ENCODE data around the gene CAD.
A peak's percentile ranks its signal among the peaks of the same experiment; 100 is the strongest.
"Not testable (repeated sequence)": the region's sequence is repeated elsewhere in the genome, so short reads cannot be mapped to it uniquely, and the experiment has no call there.

Gene CAD

DNA sequence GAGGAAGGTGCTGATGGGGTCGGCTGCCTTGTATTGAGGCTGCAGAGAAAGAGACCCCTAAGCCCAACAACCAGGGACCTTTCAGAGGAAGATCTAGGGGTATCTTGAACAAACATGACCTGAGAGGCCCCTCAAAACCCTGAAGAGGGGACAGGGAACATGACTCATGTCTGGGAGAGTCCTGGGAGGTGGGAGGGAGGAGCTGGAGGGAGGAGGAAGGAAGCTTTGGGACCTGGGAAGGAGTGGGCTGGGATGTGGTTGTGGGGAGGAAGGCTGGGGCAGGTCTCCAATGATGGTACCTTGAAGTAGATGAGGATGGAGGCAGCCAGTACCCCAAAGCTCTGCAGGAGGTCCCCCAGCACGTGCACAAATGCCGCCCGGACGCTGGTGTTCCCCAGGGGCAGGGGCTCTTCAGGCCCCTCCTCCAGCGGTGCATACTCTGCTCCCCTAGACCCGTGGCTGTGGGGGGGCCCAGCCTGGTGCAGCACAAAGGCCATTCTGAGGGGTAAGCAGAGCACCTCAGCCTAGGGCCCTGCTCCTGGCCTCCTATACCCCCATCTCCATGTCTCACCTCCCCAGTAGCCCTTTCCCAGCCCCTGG is 39.8 kb downstream of the CAD start:
- DNase-seq (ENCODE audit: low spot score) = no peak

DNA sequence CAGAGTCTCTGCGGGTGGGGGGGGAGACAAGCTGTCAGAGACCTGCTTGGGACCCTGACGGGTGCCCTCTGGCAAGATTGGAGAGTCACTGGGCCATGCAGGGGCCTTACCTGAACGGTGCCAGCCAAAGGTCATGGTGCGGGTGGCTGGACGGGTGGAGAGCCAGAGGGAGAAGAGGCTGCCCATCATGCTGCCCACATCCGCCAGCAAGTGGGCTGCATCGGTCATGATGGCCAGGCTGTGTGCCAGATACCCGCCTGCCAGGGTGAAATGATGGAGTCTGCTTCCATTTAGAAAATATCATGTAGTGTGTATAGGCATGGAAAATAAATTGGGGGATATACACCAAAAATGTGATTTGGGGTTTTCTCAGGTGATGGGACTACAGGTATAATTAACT is 40.9 kb downstream of the CAD start:
- DNase-seq (ENCODE audit: low spot score) = no peak

DNA sequence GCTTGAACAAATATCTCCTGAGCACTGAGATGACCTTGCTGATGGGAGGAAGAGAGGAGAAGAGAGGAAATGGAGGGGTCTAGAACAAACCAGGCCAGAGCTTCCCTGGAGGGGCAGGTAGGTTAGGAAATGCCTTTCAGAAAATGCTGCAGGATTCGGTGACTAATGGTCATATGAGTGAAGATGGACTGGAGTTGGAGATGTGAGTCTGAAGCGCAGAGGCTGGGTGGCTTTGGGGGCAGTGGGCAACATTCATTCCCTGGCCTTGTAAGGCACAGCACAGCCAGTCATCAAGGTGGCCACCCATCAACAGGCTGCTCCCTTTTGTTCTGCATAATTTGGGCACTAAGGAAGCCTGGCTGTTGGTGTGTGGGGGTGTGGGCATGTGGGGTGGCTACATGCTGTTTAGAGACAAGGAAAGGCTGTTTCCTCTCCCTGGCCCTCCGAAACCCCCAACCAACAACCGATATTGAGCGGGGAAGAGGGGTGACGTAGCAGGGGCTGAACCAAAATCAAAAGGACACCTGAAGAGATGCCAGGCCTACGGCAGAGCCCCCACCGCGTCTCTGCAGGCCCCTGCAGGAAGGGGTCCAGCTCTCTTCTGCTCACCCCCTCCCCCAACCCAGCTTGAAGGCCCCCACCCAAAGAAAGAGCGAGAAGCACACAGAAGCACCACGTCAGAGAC is 44.2 kb downstream of the CAD start:
- no peak for DNase-seq (ENCODE audit: low spot score)

DNA sequence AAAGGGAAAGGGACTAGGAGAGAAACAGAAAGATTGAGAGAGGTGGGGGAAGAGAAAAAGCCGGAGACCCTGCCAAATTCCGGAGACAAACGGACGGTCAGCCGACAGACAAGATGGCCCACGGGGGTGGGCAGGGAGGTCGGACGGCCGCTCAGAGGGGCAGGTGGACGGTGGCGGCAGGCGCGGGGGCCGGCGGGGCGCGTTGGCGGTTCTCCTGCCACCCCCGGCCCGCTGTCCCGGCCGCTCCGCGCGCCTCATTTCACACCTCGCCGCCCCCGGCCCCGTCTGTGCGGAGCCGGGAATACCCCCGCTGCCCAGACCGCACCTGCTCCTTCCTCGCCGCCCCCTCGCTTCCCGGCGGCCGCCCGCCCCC is 44.7 kb downstream of the CAD start:
- DNase-seq (ENCODE audit: low spot score) = no peak

DNA sequence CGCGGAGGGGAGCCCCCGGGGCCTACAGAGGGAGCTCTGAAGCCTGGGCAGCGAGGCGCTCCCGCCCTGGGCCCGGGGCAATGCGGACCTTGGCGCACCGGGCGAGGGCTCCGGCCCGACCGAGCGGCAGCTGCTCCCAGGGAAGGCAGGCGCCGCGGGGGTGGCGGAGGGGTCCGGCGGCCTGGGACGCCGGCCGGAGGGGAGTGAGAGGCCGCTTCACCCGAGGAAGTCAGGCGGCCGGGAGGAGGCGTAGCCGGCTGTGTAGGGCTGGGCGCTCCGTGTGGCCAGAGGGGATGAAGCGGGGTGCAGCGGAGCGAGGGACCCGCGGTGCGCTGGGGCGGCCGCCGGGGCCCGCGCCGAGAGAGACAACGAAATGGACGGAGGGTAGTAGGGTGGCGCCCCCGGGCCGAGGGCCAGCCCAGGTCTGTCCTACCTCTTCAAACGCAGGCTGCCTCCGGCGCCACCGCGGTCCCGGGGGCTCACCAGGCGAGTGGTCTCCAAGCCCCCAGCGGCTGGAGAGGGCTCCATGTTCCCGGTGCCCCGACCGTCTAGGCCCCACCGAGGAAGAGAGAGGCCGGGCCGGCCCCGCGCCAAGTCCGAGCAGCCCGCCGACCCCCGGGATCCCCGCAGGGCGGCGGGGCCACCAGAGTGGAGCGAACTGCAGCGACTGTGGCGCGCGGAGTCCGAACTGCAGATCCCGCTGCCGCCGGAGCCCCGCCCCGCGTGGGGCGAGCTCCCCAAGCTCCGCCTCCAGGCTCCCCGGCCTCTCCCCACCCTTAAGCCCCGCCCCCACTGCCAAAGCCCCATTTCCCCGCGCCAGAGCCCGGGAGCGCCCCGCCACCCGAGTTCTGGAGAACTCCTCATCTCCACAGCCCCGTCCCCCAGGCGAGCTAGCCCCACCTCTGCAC is 45.5 kb downstream of the CAD start, which contains the start of gene SLC30A3:
Gene SLC30A3, minus strand, starts transcription at position 669 of the 908 bp plus-strand sequence. Its CDS starts 141 bp downstream, at position 528.
- peak; percentile 81 for DNase-seq (ENCODE audit: low spot score)

DNA sequence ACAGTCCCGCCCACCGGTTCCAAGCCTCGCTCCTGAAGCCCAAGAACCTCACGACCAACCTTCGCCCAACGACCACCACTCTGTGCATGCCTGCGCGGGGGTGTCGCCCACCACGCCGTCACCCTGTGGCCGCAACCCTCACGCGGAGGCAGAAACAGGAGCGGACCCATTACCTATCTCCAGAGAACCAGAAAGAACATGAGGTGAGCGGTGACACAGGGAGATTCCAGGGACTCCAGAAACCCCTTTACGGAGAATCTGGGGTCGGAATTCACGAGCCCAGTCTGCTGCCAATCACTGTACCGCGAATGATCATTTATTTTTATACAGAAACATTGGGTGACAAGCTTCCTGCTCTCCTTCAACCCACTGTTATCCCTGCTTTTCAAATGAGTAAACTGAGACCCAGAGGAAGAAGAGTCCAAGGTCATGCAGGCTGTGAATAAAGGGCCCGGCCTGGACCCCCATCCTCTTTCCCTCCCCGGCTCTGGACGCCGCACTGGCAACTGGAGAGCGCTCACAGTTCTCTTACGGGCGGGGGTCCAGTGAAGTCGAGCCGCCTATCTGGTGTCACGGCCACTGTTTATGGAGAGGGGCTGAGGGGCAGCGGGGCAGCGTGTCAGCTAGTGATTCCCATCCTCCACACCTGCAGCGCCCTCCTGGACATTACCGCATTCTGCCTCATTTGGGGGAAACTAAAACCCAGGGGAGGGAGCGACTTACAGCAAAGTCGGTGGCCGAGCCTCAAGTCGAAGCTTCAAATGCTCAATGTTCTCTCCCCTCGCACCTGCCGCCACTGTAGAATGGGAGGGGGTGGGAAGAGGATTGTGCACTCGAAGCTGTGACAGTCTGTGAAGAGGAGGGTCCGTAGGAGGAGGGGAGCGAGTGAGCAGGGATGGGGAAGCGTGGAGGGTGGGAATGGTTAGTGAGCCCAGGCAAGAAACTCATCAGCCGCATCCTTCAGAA is 46.4 kb downstream of the CAD start:
- DNase-seq (ENCODE audit: low spot score) = no peak

DNA sequence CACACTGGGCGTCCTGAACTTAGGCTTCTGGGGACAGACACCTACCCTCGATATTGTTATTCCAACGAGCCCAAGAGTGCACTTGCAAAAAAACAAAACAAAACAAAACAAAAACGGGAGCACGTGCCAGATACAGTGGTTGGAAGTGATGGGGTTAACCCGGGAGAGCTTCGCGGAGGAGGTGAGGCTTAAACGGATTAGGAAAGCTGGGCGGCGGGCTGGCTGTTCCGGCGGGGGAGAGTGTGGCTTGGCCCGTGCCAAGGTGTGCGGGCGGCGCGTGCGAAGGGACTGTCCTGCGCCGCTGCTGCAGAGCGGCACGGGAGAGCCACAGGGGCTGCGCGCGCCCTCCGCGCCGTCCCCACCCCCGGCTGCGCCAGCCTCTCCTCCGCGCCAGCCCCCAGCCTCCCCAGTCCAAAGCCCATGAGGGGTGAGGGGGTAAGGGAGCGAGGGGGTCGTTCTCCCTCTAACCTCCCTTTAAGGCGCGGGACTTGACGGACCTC is 47.1 kb downstream of the CAD start:
- no peak for DNase-seq (ENCODE audit: low spot score)

DNA sequence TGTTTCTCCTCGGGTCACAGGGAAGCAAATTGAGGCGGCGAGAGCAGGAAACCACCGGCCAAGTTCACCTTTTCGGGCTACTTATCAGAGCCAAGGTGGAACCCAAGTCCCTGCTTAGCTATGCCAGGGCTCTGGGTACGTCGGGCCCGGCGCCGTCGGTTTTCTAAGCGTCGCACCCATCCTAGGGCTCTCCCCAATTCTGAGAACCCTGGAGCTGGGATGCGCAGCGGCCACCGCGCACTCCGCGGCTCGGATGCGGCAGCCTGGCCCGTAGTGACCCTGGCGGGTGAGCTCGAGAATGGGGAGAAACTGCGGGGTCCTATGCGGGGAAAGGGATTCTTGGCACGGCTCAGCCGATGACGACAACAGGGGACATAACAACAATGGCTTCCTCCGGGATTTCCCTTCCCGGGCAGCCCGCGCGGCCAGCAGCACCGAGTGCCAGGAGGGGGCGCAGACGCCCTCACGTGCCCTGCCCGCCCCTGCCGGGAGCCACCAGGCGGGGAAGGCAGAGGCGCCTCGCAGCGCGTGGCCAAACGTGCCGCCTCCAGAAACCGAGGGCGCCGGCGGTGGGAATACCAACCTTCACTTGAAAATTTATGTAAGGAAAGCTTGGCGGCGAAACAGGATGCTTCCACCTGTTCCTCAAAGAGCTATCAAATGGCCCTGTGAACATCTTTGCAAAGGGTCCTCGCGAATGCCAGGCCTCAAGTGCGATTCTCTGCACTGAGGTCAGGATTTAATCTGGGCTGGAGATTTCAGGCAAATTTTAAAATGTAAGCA is 47.8 kb downstream of the CAD start:
- peak; percentile 85 for DNase-seq (ENCODE audit: low spot score)

DNA sequence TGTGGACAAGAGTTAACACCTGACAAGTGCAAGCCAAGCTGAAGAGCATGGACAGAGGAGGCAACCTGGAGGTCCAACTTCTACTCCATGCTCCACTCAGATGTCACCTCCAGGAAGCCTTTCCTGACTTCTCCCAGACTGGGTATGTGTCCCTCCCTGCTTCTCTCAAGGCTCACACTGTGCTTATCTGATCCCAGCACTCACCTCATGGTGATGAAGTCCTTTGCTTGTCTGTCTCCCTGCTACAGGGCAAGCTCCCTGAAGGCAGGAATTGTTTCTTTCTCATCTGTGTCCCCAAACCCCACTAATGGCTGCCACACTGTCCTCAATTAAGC is 48.3 kb downstream of the CAD start:
- no peak for DNase-seq (ENCODE audit: low spot score)

DNA sequence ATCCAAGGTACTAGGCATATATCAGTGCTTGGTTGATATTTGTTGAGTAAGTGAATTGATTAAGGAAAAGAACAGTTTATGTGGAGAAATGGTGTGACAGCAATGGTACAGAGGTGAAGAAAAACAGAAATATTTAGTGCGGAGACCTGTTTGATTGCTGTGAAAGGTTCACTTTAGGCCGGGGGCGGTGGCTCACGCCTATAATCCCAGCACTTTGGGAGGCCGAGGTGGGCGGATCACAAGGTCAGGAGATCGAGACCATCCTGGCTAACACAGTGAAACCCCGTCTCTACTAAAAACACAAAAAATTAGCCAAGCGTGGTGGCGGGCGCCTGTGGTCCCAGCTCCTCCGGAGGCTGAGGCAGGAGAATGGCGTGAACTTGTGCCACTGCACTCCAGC is 51.1 kb downstream of the CAD start:
- DNase-seq (ENCODE audit: low spot score) = not testable (repeated sequence)

DNA sequence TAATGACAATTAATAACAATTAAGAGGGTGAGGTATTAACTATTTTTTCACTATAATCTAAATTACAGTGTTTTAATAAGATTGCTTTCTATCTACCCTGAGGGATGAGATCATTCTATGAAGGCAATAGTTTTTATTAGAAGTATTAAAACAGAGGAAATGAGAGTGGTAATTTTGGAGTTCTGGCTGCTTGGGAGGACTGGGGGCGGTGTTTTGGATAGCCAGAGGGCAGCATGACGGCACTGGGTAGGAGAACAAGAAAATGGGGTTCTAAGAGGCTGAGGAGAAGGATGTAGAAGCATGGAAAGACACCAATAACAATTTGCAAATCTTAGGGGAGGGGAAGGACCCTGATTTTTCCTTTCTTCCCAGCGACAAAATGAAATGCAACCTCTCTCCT is 53.0 kb downstream of the CAD start:
- DNase-seq (ENCODE audit: low spot score) = no peak

DNA sequence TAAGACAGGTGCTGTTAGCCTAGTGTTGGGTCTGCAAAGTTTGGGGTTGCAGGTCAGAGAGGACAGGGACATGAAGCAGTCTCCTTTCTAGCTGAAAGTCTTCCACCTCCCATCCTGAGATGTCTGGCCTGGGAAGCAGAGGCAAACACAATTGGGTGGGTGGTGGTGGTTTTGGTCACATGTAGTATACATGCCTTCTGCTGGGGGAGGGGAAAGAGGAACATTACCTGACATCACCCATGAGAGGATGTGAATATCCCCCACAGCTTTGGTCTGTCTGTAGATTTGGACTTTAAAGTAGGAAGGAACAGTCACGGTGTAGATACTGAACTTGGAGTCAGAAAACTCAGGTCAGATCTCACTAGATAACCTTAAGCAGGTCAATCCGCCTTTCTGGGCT is 53.5 kb downstream of the CAD start:
- DNase-seq (ENCODE audit: low spot score) = no peak

DNA sequence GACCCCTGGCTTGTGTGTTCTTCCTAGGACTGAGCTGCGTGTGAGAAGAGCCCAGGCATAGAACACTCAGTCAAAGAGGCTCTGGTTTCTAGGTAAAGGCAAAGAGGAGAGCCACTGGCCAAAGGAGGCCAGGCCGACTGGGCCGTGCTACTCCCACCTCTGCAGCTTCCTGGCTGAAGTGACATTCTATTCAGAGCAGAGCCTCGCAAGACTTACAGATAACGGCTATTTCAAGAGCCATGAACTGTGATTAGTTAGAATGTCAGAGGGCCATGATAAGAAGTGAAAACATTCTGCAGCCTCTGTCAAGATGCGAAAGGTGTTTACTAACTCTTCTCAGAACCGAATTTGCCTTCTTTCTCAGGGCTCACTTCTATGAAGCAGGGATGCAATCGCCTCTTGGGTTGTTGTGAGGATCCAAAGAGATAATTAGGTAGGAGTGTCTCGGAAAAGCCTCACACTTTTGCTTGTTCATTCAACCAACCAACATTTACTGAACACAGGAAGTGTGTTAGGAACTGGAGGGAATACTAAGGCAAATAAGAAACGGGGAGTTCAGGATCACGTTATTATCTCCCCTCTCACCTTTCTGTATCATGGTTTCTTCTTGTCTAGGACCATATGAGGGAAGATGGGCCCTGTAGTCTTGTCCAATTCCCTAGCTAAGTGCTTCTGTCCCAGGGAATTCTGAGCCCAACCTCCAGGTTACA is 54.6 kb downstream of the CAD start:
- DNase-seq (ENCODE audit: low spot score) = no peak

DNA sequence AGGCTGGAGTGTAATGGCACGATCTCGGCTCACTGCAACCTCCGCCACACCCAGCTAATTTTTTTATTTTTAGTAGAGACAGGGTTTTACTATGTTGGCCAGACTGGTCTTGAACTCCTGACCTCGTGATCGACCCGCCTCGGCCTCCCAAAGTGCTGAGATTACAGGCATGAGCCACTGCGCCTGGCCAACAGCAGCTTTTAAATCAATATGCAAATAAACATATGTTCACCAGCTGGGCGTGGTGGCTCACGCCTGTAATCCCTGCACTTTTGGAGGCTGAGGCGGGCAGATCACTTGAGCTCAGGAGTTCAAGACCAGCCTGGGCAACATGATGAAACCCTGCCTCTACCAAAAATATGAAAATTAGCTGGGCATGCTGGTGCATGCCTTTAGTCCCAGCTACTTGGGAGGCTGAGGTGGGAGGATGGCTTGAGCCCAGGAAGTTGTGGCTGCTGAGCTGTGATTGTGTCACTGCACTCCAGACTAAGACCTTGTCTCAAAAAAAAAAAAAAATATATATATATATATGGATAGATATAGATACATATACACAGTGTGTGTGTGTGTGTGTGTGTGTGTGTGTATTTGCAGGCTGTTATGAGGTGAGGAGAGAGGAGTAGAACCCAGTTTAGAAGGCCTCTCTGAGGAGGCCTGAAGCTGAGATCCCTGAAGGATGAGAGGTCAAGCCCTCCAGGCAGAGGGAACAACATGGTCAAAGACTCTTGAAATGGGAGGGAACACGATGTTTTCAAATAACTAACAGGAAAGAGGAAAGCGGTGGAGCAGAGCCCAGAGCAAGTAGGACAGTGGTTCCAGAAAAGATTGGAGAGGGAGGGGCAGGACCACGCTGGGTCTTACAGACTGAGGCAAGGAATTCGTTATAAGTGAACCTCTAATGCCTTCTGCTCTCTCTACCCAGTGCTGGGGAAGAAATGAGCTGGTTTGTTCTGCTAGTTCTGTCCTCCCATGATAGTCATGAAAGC is 55.7 kb downstream of the CAD start:
- DNase-seq (ENCODE audit: low spot score) = not testable (repeated sequence)

DNA sequence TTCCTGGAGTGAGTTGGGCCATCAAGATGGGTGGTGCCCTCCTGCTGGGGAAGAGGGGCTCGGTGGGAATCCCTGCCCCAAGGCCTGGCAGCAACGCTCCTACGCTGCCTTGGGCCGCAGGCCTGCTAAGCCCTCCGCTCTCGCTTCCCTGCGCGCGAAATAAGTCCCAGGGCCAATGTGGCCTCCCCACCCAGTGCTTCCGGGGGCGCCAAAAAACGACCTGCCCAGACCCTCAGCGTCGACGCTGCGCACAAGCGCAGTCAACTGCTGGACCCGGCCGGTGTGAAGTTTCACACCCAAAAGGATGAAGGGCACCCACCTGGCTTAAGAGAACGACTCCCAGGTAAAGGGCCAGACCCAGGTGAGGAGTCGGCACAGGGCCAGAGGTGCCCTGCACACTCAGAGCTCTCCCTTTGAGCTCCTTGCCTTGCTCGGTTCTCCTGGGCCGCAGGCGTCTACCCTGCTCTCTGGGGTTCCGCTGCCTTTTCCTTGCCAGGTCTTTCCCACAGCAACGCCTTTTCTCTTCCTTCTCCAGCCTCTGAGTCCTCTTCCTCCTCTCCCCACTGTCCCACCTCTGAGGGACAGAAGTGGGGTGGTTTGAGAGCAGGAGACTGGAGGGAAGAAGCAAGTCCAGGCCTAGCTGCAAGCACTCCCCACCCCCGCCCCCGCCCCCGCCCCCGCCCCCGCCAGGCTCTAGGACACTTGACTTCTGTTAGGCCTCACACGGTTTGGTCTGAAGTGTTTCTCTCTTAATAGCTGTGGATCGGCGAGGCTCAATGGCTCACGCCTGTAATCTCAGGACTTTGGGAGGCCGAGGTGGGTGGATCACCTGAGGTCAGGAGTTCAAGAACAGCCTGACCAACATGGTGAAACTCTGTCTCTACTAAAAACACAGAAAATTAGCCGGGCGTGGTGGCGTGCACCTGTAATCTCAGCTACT is 58.3 kb downstream of the CAD start, which contains the start of gene DNAJC5G:
Gene DNAJC5G, plus strand, starts transcription at position 223 of the 940 bp plus-strand sequence. CDS start 1,296 bp downstream, outside the sequence.
- no peak for DNase-seq (ENCODE audit: low spot score)

DNA sequence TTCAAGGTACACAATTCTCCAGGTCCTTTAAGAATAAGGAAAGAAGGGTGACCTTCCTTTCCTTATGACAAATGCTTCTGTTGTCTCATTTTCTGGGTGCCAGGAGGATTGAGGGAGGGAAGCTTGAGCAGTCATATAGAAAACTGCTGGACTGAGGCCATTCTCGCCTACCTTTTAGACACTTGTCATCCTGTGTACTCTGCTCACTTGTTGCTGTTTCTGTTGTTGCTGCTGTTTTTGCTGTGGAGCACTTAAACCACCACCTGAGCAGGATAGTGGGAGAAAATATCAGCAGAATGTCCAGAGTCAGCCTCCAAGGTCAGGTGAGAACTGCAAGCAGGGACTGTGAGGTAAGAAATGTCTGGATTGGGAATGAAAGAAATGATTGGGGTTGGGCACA is 60.8 kb downstream of the CAD start:
- no peak for DNase-seq (ENCODE audit: low spot score)

DNA sequence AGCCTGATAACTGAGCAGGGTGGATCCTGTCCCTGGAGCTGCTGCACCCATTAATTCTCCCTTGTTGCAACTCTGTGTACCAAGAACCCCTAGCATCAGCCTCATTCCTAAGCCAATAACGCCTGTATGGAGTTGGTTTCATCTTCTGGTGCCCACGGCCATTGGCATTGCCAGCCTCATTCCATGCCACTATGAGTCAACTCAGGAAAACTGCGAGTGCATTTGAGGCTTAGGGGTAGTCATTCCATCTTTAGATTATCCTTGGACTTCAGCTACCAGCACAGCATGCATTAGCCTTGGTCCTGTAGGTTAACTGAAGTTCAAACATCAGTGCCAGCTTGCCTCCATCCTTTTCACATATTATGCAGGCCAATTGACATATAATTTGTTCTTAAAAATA is 63.7 kb downstream of the CAD start:
- no peak for DNase-seq (ENCODE audit: low spot score)

DNA sequence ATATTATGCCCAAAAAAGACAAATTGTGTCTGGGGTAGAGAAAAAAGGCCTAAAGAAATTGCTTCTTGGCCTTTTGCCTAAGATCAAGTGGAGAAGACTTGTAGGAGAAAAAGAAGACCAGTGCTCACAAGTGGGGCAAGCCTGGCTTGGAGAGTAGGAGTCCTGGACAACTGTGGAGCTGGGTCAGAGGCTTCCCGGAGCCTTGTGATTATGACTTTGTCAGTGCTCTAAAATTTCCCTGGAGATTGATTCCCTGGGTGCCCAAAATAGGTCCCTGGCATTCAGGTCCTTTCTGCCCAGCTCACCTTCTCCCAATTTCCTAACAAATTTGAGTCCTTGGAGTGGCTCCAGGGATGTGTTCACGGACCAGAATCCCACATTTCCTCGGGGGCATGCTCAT is 64.3 kb downstream of the CAD start:
- no peak for DNase-seq (ENCODE audit: low spot score)

Measured in hepatic stellate cell (primary cell).